ENCODE data around the gene DNASE1.

The DNASE1 gene

DNA sequence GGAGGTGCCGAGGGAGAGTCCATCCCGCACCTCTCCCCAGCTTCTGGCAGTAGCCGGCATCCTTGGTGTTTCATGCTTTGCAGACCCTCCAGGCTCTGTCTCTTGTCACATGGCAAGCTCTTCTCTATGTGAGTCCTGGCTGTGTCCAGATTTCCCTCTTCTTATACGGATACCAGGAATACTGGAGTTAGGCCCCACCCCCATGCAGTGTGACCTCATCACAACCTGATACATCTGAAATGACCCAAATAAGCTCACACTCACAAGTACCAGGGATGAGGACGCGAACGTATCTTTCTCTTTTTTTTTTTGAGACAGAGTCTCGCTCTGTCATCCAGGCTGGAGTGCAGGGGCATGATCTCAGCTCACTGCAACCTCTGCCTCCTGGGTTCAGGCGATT is 39.6 kb downstream of the DNASE1 start:
- in situ Hi-C loops (cut with HindIII; ENCODE audit: low sequenced_read_pairs) = no loop called here

DNA sequence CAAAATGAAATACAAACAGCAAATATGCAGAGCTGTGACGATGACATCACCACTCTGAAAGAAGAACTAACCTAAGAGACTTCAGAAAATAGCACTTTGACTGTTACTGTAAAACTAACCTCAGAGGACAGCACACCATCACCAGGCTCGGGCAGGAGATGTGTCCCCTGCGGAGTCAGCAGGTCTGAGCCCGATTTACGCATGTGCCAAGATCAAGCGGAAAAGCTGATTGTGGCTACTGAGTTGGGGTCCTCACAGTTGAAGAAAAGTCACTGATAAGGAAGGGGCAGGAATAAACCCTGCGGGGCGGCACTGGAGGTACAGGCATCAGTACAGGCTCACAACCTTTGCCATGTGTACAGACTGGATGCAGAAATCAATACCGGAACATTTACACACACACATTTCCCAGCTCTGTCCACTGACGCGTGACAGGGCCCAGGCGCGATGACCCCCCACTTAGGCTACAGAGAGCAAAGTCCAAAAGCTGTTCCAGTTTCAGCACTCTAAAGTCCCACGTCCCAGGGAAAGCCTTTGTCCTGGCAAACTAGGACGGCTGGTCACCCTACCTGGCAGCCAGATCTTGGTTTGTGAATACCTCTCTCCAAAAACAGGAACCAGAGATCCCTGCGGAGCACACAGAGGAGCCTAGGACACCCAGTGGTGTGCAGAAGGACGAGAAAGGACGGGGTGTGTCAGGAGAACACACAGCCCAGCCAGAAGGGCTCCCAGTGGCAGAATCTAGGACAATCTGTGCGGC is 41.3 kb downstream of the DNASE1 start:
- in situ Hi-C loops (cut with HindIII; ENCODE audit: low sequenced_read_pairs) = no loop called here

DNA sequence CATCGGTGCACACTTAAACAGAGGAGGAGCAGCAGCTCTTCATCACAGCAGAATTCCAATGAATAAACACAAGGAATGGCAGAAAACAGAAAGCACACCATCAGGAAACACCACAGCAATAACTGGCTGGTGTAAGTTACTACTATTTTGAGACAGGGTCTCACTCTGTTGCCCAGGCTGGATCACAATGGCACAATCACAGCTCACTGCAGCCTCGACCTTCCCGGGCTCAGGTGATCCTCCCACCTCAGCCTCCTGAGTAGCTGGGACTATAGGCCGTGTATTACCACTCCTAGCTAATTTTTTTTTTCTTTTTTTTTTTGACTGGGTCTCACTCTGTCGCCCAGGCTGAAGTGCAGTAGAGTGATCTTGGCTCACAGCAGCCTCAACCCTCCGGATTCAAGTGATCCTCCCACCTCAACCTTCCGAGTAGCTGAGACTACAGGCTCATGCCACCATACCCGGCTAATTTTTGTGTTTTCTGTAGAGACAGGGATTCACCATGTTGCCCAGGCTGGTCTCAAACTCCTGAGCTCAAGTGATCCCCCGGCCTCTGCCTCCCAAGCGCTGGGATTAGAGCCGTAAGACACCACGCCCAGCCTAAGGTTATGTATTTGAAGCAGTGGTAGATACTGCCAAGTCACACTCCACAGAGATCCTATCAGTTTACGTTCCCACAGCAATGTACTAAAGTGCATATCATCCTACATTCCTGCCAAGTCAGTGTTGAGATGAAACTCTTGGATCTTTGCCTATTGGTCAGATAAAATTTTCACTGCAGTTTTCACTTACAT is 42.1 kb downstream of the DNASE1 start:
- in situ Hi-C loops (cut with HindIII; ENCODE audit: low sequenced_read_pairs) = no loop called here

DNA sequence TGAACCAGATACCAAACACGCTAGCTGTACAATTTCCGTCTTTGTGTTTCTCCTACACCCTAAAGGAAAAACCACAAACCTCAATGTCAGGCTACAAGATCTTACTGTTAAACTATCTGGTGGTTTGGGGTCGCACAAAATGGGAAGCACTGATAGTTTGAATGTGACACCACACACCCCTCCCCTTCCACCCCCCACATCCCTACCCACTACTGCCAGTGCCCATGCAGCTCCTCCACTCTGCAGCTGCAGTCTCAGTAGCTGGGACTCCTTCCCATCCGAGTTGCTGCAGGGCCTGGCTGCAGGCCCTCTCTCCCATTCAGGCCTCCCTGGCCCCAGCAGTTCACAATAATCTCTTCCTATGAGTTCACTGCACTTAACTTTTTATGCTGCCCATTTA is 44.5 kb downstream of the DNASE1 start:
- in situ Hi-C loops (cut with HindIII; ENCODE audit: low sequenced_read_pairs) = no loop called here

DNA sequence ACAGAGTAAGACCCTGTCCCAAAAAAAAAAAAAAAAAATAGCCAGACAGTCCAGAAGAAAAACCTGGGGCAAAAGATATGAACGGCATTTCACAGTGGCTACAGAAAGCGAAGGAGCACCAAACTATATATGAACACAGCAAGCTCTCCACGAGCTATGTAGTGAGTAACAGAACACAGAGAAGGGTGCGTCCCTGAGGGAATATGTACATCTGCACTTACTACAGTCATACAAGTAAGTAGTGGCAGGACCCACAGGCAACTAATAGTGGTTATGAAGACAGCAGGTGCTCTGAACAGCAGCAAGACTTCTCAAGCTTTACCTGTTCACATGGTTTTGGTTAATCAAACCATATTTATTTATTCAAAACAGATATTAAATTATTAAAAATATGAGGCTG is 47.0 kb downstream of the DNASE1 start:
- in situ Hi-C loops (cut with HindIII; ENCODE audit: low sequenced_read_pairs) = no loop called here

DNA sequence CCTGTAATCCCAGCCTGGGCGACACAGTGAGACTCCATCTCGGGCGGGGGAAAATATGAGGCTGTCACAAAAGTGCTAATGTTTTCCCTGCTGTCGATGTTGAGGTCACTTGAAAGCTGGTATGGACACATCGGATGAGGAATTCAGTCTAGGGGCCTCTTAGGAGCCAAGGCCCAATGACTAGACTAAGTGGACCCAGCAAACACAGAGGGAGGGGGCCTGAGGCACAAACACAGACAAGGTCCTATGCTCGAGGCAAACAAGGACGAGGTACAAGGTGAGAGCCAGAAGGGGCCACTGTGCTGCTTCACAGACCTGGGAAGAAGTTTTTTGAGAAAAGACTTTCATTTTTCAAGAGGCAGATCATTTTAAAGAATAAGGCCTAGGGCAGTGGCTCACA is 47.6 kb downstream of the DNASE1 start:
- in situ Hi-C loops (cut with HindIII; ENCODE audit: low sequenced_read_pairs) = no loop called here

DNA sequence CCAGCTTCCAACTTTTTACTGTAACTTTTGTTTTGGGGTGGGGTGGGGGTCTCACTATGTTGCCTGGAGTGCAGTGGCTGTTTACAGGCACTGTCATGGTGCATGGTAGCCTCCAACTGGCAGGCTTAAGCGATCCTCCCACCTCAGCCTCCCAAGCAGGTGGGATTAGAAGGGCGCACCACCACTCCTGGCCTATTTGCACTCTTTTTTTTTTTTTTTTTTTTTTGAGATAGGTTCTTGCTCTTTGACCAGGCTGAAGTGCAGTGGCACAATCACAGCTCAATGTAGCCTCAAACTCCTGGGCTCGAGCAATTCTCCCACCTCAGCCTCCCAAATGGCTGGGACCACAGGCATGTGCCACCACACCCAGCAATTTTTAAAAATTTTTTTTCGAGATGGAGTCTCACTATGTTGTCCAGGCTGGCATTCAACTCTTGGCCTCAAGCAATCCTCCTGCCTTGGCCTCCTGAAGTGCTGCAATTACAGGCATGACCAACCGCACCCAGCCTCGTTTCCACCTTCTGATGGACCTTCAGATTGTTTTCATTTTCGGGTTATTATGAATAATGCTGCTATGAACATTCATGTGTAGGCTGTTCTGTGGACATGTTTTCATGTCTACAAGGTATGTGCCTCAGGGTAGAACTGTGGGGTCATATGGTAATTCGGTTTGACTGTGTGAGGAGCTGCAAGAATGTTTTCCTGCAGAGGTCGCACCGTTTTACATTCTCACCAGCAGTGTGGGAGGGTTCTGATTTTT is 51.9 kb downstream of the DNASE1 start:
- in situ Hi-C loops (cut with HindIII; ENCODE audit: low sequenced_read_pairs) = no loop called here

Measured in DLD1 (cell line).